ENCODE measurements around the gene SLK. TPM values are rescaled to one million over a fixed set of nuclear protein-coding genes. Genes with fewer than 3 reads are reported as not detected.

SLK gene
- polyA plus RNA-seq, 3 donors, result 57.9 to 72.7 (median 61.0) TPM

- DNase-seq, result no peak
These were observed 78.5 kb downstream of the SLK start for GRCh38 chr10:104045151-104046089.

GRCh38 chr10:104046651-104047050 lies 79.7 kb downstream of the SLK start:
- no peak for DNase-seq

GRCh38 chr10:104049504-104050250 lies 82.7 kb downstream of the SLK start:
- DNase-seq, result no peak

GRCh38 chr10:104052431-104052830 lies 85.5 kb downstream of the SLK start:
- no peak for DNase-seq

- DNase-seq, result no peak
These were observed 86.3 kb downstream of the SLK start for GRCh38 chr10:104053201-104053600.

- DNase-seq, result no peak
These were observed 87.5 kb downstream of the SLK start for GRCh38 chr10:104054430-104054829.

GRCh38 chr10:104056619-104057273 lies 89.8 kb downstream of the SLK start:
- DNase-seq, result no peak

GRCh38 chr10:104057717-104058116 lies 90.8 kb downstream of the SLK start:
- no peak for DNase-seq

GRCh38 chr10:104059364-104059763 lies 92.4 kb downstream of the SLK start:
- DNase-seq, result no peak

GRCh38 chr10:104061196-104061595 lies 94.3 kb downstream of the SLK start:
- no peak for DNase-seq

GRCh38 chr10:104065748-104066147 lies 98.8 kb downstream of the SLK start:
- DNase-seq, result no peak

GRCh38 chr10:104066945-104067344 lies 100.0 kb downstream of the SLK start:
- no peak for DNase-seq

GRCh38 chr10:104067525-104067924 lies 100.6 kb downstream of the SLK start:
- DNase-seq, result no peak

- DNase-seq, result no peak
These were observed 102.7 kb downstream of the SLK start for GRCh38 chr10:104069613-104070012.

GRCh38 chr10:104072786-104073185 lies 105.8 kb downstream of the SLK start:
- DNase-seq, result no peak

GRCh38 chr10:104074505-104074904 lies 107.6 kb downstream of the SLK start:
- no peak for DNase-seq

GRCh38 chr10:104076743-104077160 lies 109.8 kb downstream of the SLK start:
- DNase-seq, result peak; percentile 78

- no peak for DNase-seq
These were observed 110.3 kb downstream of the SLK start for GRCh38 chr10:104077247-104077646.

- no peak for DNase-seq
These were observed 110.8 kb downstream of the SLK start for GRCh38 chr10:104077663-104078151.

All from renal pelvis (tissue), 4 donors.